ENCODE measurements around the gene RABAC1. TPM values are rescaled to one million over a fixed set of nuclear protein-coding genes. Genes with fewer than 3 reads are reported as not detected.

RABAC1 gene
- total RNA-seq, 1 experiment from 2014 or later, result 66.3 TPM

- H3K9ac ChIP-seq (ENCODE audit: low read length), result no peak overlapping the region
- no peak for ATAC-seq
- intact Hi-C loops (cut with micrococcal nuclease), result loop anchor here (5.0 kb wide), 1 partner anchor 42 kb away; the partner anchor contains the start of gene ARHGEF1
- H3K27me3 ChIP-seq (ENCODE audit: insufficient read depth, low read length), result no peaks in the 10 kb centered on the region
- H3K4me2 ChIP-seq (ENCODE audit: low read length), result no peak overlapping the region
- no peak overlapping the region for H3K27ac ChIP-seq (ENCODE audit: low read depth, low read length)
- peaks cover 11 to 14% of the 10 kb centered on the region in 2 experiments for H3K4me1 ChIP-seq (ENCODE audit: control insufficient read depth in 1 of 2, insufficient read depth in 2 of 2, low read length in 2 of 2)
- BruUV-seq (replicated peaks), result no TSS peak
- RAD21 ChIA-PET (ENCODE audit: low non-redundant PET in 1 of 2, low total read pairs in 2 of 2, uncharacterized antibody in 2 of 2, unreplicated experiment in 2 of 2), result no interaction called here
- no peaks in the 10 kb centered on the region for H3K79me2 ChIP-seq (ENCODE audit: insufficient read depth, low read length)
- H3K36me3 ChIP-seq (ENCODE audit: control insufficient read depth in 1 of 2, insufficient read depth in 2 of 2, low read length in 2 of 2), result no peaks in the 10 kb centered on the region
- no peak for DNase-seq (ENCODE audit: low read depth, low spot score)
- H3K9me3 ChIP-seq (ENCODE audit: control insufficient read depth in 1 of 2, insufficient read depth in 1 of 2, low read depth in 1 of 2, low read length in 2 of 2), result no peaks in the 10 kb centered on the region
- no peaks in the 10 kb centered on the region for H4K20me1 ChIP-seq (ENCODE audit: insufficient read depth)
- H3K4me3 ChIP-seq (replicated peaks in 1 of 2; ENCODE audit: low read depth in 1 of 2, low read length in 2 of 2), result no peak overlapping the region
- CTCF ChIA-PET, result no interaction called here
- no peak for TF ChIP-seq POLR2AphosphoS5 (IDR thresholded peaks at IDR 0.05; ENCODE audit: low read depth, low read length)
- TF ChIP-seq CEBPB (IDR thresholded peaks at IDR 0.05; ENCODE audit: low read depth), result no peak
- TF ChIP-seq RAD21 (IDR thresholded peaks at IDR 0.05; ENCODE audit: low read depth), result no peak
- TF ChIP-seq EZH2phosphoT487 (IDR thresholded peaks at IDR 0.05; ENCODE audit: borderline replicate concordance), result no peak
- no peak for TF ChIP-seq EGR1 (IDR thresholded peaks at IDR 0.05; ENCODE audit: low read depth)
- TF ChIP-seq SIN3A (IDR thresholded peaks at IDR 0.05; ENCODE audit: low read depth), result no peak
- TF ChIP-seq SP1 (IDR thresholded peaks at IDR 0.05; ENCODE audit: low read depth), result no peak
- no peak for TF ChIP-seq EZH2 (IDR thresholded peaks at IDR 0.05)
- POLR2A ChIA-PET, result interaction anchor here (0.8 kb wide), 1 partner anchor 13 kb away, joined by 4 read pairs; no protein-coding TSS in a partner anchor
- H3K9me2 ChIP-seq (ENCODE audit: insufficient read depth), result no peaks in the 10 kb centered on the region
- no peak overlapping the region for H2AFZ ChIP-seq (ENCODE audit: low read depth, low read length, poor library complexity, severe bottlenecking)
Observed at GRCh38 chr19:41924151-41925145, 34.7 kb downstream of the RABAC1 start.

Data from HCT116 (cell line).